Left lung (tissue), 10 donors: ENCODE measurements around the gene EFNA5. TPM values are rescaled to one million over a fixed set of nuclear protein-coding genes. Genes with fewer than 3 reads are reported as not detected.
A peak's percentile ranks its signal among the peaks of the same experiment; 100 is the strongest.

Experiments used
- ATAC-seq: fragments of 200-7000 bp; cut with Tn5 transposase; one replicate; pipeline ENCODE4 v1.9.1; 2020; ENCODE audit warnings: moderate library complexity
- DNase-seq, 4 donors: peaks; one replicate each; pipeline ENCODE4 v3.0.0-alpha.2; 2013 to 2020
- H3K27ac ChIP-seq, 2 donors: fragments of 200-600 bp; sonication (generic) in 1 of 2; one replicate each; pipeline versions ENCODE4 v1.5.0 to v1.8.0; 2020 to 2021
- H3K27me3 ChIP-seq, 2 donors: fragments of 200-600 bp; sonication (generic) in 1 of 2; one replicate each; pipeline versions ENCODE4 v1.5.0 to v1.8.0; 2020 to 2021
- H3K36me3 ChIP-seq, 2 donors: fragments of 200-600 bp; sonication (generic) in 1 of 2; one replicate each; pipeline versions ENCODE4 v1.5.0 to v1.8.0; 2020 to 2021
- H3K4me1 ChIP-seq, 2 donors: fragments of 200-600 bp; one replicate each; pipeline ENCODE4 v1.8.0; 2021
- H3K4me3 ChIP-seq, 2 donors: fragments of 200-600 bp; sonication (generic) in 1 of 2; one replicate each; pipeline versions ENCODE4 v1.5.0 to v1.8.0; 2020 to 2021; ENCODE audit warnings: mild to moderate bottlenecking in 1 of 2
- H3K9me3 ChIP-seq, 2 donors: fragments of 200-600 bp; sonication (generic) in 1 of 2; one replicate each; pipeline versions ENCODE4 v1.5.0 to v1.8.0; 2020 to 2021
- CTCF ChIP-seq, 2 donors: fragments of 200-600 bp; sonication (generic) in 1 of 2; IDR thresholded peaks; one replicate each; pipeline versions ENCODE4 v1.5.0 to v1.8.0; 2021; ENCODE audit warnings: antibody characterized with exemption in 2 of 2
- intact Hi-C, 2 donors: fragments of 100-400 bp; cut with DNase I; formaldehyde crosslinking; loops; one replicate each; pipeline versions ENCODE4 v1.11.2 to v1.14.2; 2022
- polyA plus RNA-seq, 6 donors: library from polyadenylated mRNA; unstranded; fragments of 120-200 nt; gene quantifications; one replicate each; pipeline ENCODE4 v1.2.1, GENCODE V29; 2013; ENCODE audit not compliant: insufficient read length in 6 of 6
- total RNA-seq, 2 donors: library from RNA; stranded (reverse); fragmentation: NEBNext Ultra II Directional; extraction: Animal tissue kit (Norgen Biotek cat#: 25700); gene quantifications; one replicate each; pipeline ENCODE4 v1.2.1, GENCODE V29; 2021
- donor health status: DM: no; HTN: yes; CAD: no.
- donor health status: DM: no; HTN: no; CAD: no.

The EFNA5 gene
- total and polyA plus RNA-seq, 8 donors = 8.8 to 28.3 (median 22.8) TPM

- ATAC-seq (no peak), DNase-seq (no peak)
- no peak for TF ChIP-seq CTCF (IDR thresholded peaks at IDR 0.05)
- no peaks in the 10 kb centered on the region for H3K36me3 ChIP-seq
- H3K4me3 ChIP-seq = no peak overlapping the region
- intact Hi-C loops = no loop called here
- H3K27ac ChIP-seq = no peak overlapping the region
- H3K4me1 ChIP-seq = no peaks in the 10 kb centered on the region
- no peaks in the 10 kb centered on the region for H3K9me3 ChIP-seq
- H3K27me3 ChIP-seq = peaks cover 0 to 4% of the 10 kb centered on the region in 2 donors
These were observed 14.9 kb downstream of the EFNA5 start for GRCh38 chr5:107655831-107656230.

- H3K27me3 ChIP-seq = peaks cover 0 to 4% of the 10 kb centered on the region in 2 donors
- no peaks in the 10 kb centered on the region for H3K36me3 ChIP-seq
- no peak overlapping the region for H3K27ac ChIP-seq
- DNase-seq = no peak
- TF ChIP-seq CTCF (IDR thresholded peaks at IDR 0.05) = no peak
- H3K4me3 ChIP-seq = no peak overlapping the region
- no peak for ATAC-seq
- intact Hi-C loops = no loop called here
- H3K4me1 ChIP-seq = no peaks in the 10 kb centered on the region
- H3K9me3 ChIP-seq = no peaks in the 10 kb centered on the region
These were observed 15.9 kb downstream of the EFNA5 start for GRCh38 chr5:107654827-107655226.

GRCh38 chr5:107653685-107654084, 17.1 kb downstream of the EFNA5 start:
- Histone ChIP-seq H3K27me3 (peaks cover 0 to 4% of the 10 kb centered on the region in 2 donors), H3K27ac (no peak overlapping the region), H3K9me3 (no peaks in the 10 kb centered on the region), H3K4me3 (no peak overlapping the region), H3K36me3 (no peaks in the 10 kb centered on the region), H3K4me1 (no peaks in the 10 kb centered on the region)
- ATAC-seq = peak; percentile 84
- no peak for DNase-seq
- no peak for TF ChIP-seq CTCF (IDR thresholded peaks at IDR 0.05)
- intact Hi-C loops = no loop called here

- peak in 1 of 4 donors; percentile 30 for DNase-seq
These were observed 17.7 kb downstream of the EFNA5 start for GRCh38 chr5:107652839-107653607.

More at GRCh38 chr5:107652839-107653607, 17.7 kb downstream of the EFNA5 start:
- Histone ChIP-seq H3K4me3 (no peak overlapping the region), H3K9me3 (no peaks in the 10 kb centered on the region), H3K36me3 (no peaks in the 10 kb centered on the region), H3K27ac (no peak overlapping the region), H3K27me3 (peaks cover 0 to 1% of the 10 kb centered on the region in 2 donors), H3K4me1 (no peaks in the 10 kb centered on the region)
- ATAC-seq = peak; percentile 83
- TF ChIP-seq CTCF (IDR thresholded peaks at IDR 0.05) = no peak
- intact Hi-C loops = no loop called here
